NCI-H2081 (cell line): ENCODE data around the gene DOK4.
A peak's percentile ranks its signal among the peaks of the same experiment; 100 is the strongest.

Source experiments
- DNase-seq, 2 experiments: peaks; one replicate each; lab custom pipeline; 2025; lab: John Stamatoyannopoulos, UW

DOK4 gene

GRCh38 chr16:57485916-57486857 is at the start of gene DOK4:
TSS of gene DOK4 (minus strand) at chr16:57486493. CDS start at chr16:57479507, 6,986 bp downstream.
- peak; percentile 37 to 63 for DNase-seq

- DNase-seq: peak; percentile 57 to 72
Measured at GRCh38 chr16:57535680-57536305, 49.5 kb upstream of the DOK4 start.

- DNase-seq: no peak
Measured at GRCh38 chr16:57534881-57535658, 48.8 kb upstream of the DOK4 start.

- no peak for DNase-seq
Measured at GRCh38 chr16:57534337-57534880, 48.1 kb upstream of the DOK4 start.

GRCh38 chr16:57533431-57534336 is 47.4 kb upstream of the DOK4 start:
- no peak for DNase-seq

- DNase-seq: no peak
Measured at GRCh38 chr16:57532266-57532625, 46.0 kb upstream of the DOK4 start.

- no peak for DNase-seq
Measured at GRCh38 chr16:57531635-57532265, 45.5 kb upstream of the DOK4 start.

- no peak for DNase-seq
Measured at GRCh38 chr16:57531253-57531575, 44.9 kb upstream of the DOK4 start.

- DNase-seq: no peak
Measured at GRCh38 chr16:57530522-57531252, 44.4 kb upstream of the DOK4 start.

GRCh38 chr16:57530104-57530521 is 43.8 kb upstream of the DOK4 start:
- no peak for DNase-seq

- no peak for DNase-seq
Measured at GRCh38 chr16:57529391-57530103, 43.3 kb upstream of the DOK4 start.

GRCh38 chr16:57528499-57529390 is 42.5 kb upstream of the DOK4 start:
- DNase-seq: no peak

- DNase-seq: no peak
Measured at GRCh38 chr16:57527610-57528360, 41.5 kb upstream of the DOK4 start.

GRCh38 chr16:57527027-57527426 is 40.7 kb upstream of the DOK4 start:
- no peak for DNase-seq

- no peak for DNase-seq
Measured at GRCh38 chr16:57526498-57526897, 40.2 kb upstream of the DOK4 start.

- no peak for DNase-seq
Measured at GRCh38 chr16:57525761-57526160, 39.5 kb upstream of the DOK4 start.

- DNase-seq: no peak
Measured at GRCh38 chr16:57522960-57523359, 36.7 kb upstream of the DOK4 start.
